ENCODE results near the gene ANK3.

Gene ANK3

GRCh38 chr10:60376221-60377041 is 13.2 kb downstream of the ANK3 start:
- no peak for DNase-seq

GRCh38 chr10:60375293-60376004 is 14.2 kb downstream of the ANK3 start:
- DNase-seq: no peak

- no peak for DNase-seq
These were observed 14.8 kb downstream of the ANK3 start for GRCh38 chr10:60374836-60375235.

GRCh38 chr10:60372436-60372835 is 17.2 kb downstream of the ANK3 start:
- no peak for DNase-seq

- DNase-seq: no peak
These were observed 20.1 kb downstream of the ANK3 start for GRCh38 chr10:60369547-60369930.

GRCh38 chr10:60368875-60369546 is 20.7 kb downstream of the ANK3 start:
- no peak for DNase-seq

GRCh38 chr10:60367901-60368300 is 21.8 kb downstream of the ANK3 start:
- DNase-seq: no peak

- no peak for DNase-seq
These were observed 22.2 kb downstream of the ANK3 start for GRCh38 chr10:60367431-60367830.

GRCh38 chr10:60367024-60367423 is 22.7 kb downstream of the ANK3 start:
- no peak for DNase-seq

GRCh38 chr10:60363187-60363586 is 26.5 kb downstream of the ANK3 start:
- no peak for DNase-seq

- no peak for DNase-seq
These were observed 27.2 kb downstream of the ANK3 start for GRCh38 chr10:60362461-60362860.

- no peak for DNase-seq
These were observed 30.6 kb downstream of the ANK3 start for GRCh38 chr10:60359066-60359465.

- DNase-seq: no peak
These were observed 31.4 kb downstream of the ANK3 start for GRCh38 chr10:60358282-60358681.

- DNase-seq: no peak
These were observed 36.0 kb downstream of the ANK3 start for GRCh38 chr10:60353519-60354258.

GRCh38 chr10:60352105-60352504 is 37.6 kb downstream of the ANK3 start:
- DNase-seq: no peak

- DNase-seq: no peak
These were observed 38.4 kb downstream of the ANK3 start for GRCh38 chr10:60351191-60351853.

- DNase-seq: no peak
These were observed 39.3 kb downstream of the ANK3 start for GRCh38 chr10:60350400-60350799.

GRCh38 chr10:60349426-60349825 is 40.2 kb downstream of the ANK3 start:
- DNase-seq: no peak

- DNase-seq: no peak
These were observed 40.7 kb downstream of the ANK3 start for GRCh38 chr10:60348982-60349381.

GRCh38 chr10:60347270-60347669 is 42.4 kb downstream of the ANK3 start:
- no peak for DNase-seq

GRCh38 chr10:60346661-60347060 is 43.0 kb downstream of the ANK3 start:
- DNase-seq: no peak

GRCh38 chr10:60343254-60343653 is 46.4 kb downstream of the ANK3 start:
- no peak for DNase-seq

GRCh38 chr10:60341969-60342368 is 47.7 kb downstream of the ANK3 start:
- no peak for DNase-seq

All from SW 1271 (cell line).